Measurements from ENCODE around the gene ERCC1. TPM values are rescaled to one million over a fixed set of nuclear protein-coding genes. Genes with fewer than 3 reads are reported as not detected.

ERCC1 gene
- total and polyA plus RNA-seq, 2 of the 13 experiments (the other 11 are each of a cell fraction or from before 2014, with no cell fraction given) = 40.0 to 66.4 TPM

GRCh38 chr19:45424191-45425058, 708 bp upstream of the ERCC1 start (continued):
- 0 out of 2 replicates have a peak, but pooled peaks have one; percentile 33 for TF ChIP-seq TFDP1 (CRISPR knock-in tag; IDR thresholded peaks at IDR 0.05; ENCODE audit: borderline replicate concordance)
- TF ChIP-seq ZNF607 (CRISPR knock-in tag; IDR thresholded peaks at IDR 0.05; ENCODE audit: borderline replicate concordance) = peak; percentile 12; the same call in 1 of the 2 replicates
- TF ChIP-seq TGIF2 (CRISPR knock-in tag; IDR thresholded peaks at IDR 0.05) = 0 out of 2 replicates have a peak, but pooled peaks have one; percentile 3
- TF ChIP-seq SP140L (CRISPR knock-in tag; IDR thresholded peaks at IDR 0.05; ENCODE audit: borderline replicate concordance) = no peak
- no peak for TF ChIP-seq ZNF777 (CRISPR knock-in tag; IDR thresholded peaks at IDR 0.05)
- no peak for TF ChIP-seq NFRKB (IDR thresholded peaks at IDR 0.05)
- peak; percentile 82 for TF ChIP-seq ZNF24 (IDR thresholded peaks at IDR 0.05)
- TF ChIP-seq ZNF776 (CRISPR knock-in tag; IDR thresholded peaks at IDR 0.05) = no peak
- no peak for TF ChIP-seq IKZF4 (CRISPR knock-in tag; IDR thresholded peaks at IDR 0.05; ENCODE audit: borderline replicate concordance, low read depth, not compliant biosample characterization)
- TF ChIP-seq ZNF326 (CRISPR knock-in tag; IDR thresholded peaks at IDR 0.05; ENCODE audit: borderline replicate concordance) = no peak
- TF ChIP-seq KLF9 (CRISPR knock-in tag; IDR thresholded peaks at IDR 0.05; ENCODE audit: low read depth) = no peak
- TF ChIP-seq PHF5A (CRISPR knock-in tag; IDR thresholded peaks at IDR 0.05; ENCODE audit: low read depth, unreplicated experiment) = no peak
- TF ChIP-seq POGK (CRISPR knock-in tag; conservative IDR thresholded peaks at IDR 0.05) = 0 out of 2 replicates have a peak, but pooled peaks have one; percentile 3
- no peak for TF ChIP-seq ZBTB20 (CRISPR knock-in tag; IDR thresholded peaks at IDR 0.05; ENCODE audit: borderline replicate concordance, low read depth)
- TF ChIP-seq FOSL2 (CRISPR knock-in tag; IDR thresholded peaks at IDR 0.05) = peak; percentile 96
- TF ChIP-seq ZKSCAN1 (IDR thresholded peaks at IDR 0.05; ENCODE audit: low read length) = no peak
- no peak for TF ChIP-seq TMF1 (CRISPR knock-in tag; IDR thresholded peaks at IDR 0.05; ENCODE audit: low read depth)
- TF ChIP-seq EHMT2 (IDR thresholded peaks at IDR 0.05; ENCODE audit: borderline replicate concordance, low read depth, low read length) = no peak
- no peak for TF ChIP-seq TFDP2 (CRISPR knock-in tag; IDR thresholded peaks at IDR 0.05)
- no peak for TF ChIP-seq GZF1 (CRISPR knock-in tag; IDR thresholded peaks at IDR 0.05)
- no peak for TF ChIP-seq ZFP41 (CRISPR knock-in tag; IDR thresholded peaks at IDR 0.05; ENCODE audit: borderline replicate concordance)
- no peak for TF ChIP-seq TAF1 (CRISPR knock-in tag; IDR thresholded peaks at IDR 0.05)
- no peak for TF ChIP-seq AGO1 (IDR thresholded peaks at IDR 0.05; ENCODE audit: low read depth, low read length, poor library complexity, severe bottlenecking)
- TF ChIP-seq NR2F6 (IDR thresholded peaks at IDR 0.05) = no peak; the same call in 1 of the 2 replicates
- no peak for TF ChIP-seq NR2F6 (CRISPR knock-in tag; IDR thresholded peaks at IDR 0.05)
- no peak for TF ChIP-seq ZNF615 (CRISPR knock-in tag; IDR thresholded peaks at IDR 0.05; ENCODE audit: borderline replicate concordance)
- peak; percentile 92; the same call in 1 of the 2 replicates for TF ChIP-seq ZC3H4 (CRISPR knock-in tag; IDR thresholded peaks at IDR 0.05; ENCODE audit: borderline replicate concordance)
